COR-L47 (cell line): ENCODE results near the gene TMOD3.
"Not testable (repeated sequence)": the region's sequence is repeated elsewhere in the genome, so short reads cannot be mapped to it uniquely, and the experiment has no call there.

ENCODE experiments used
- DNase-seq: peaks from one replicate; lab custom pipeline; 2025; lab: John Stamatoyannopoulos, UW

Gene TMOD3

GRCh38 chr15:51864408-51865056 lies 35.1 kb downstream of the TMOD3 start:
- DNase-seq: no peak

GRCh38 chr15:51865317-51865716 lies 35.9 kb downstream of the TMOD3 start:
- DNase-seq: no peak

- DNase-seq: no peak
Measured at GRCh38 chr15:51866161-51866560, 36.7 kb downstream of the TMOD3 start.

- DNase-seq: no peak
Measured at GRCh38 chr15:51866751-51867150, 37.3 kb downstream of the TMOD3 start.

- peak; percentile 17 for DNase-seq
Measured at GRCh38 chr15:51869060-51869421, 39.6 kb downstream of the TMOD3 start.

GRCh38 chr15:51870774-51871173 lies 41.3 kb downstream of the TMOD3 start:
- no peak for DNase-seq

- DNase-seq: no peak
Measured at GRCh38 chr15:51874751-51875644, 45.5 kb downstream of the TMOD3 start.

GRCh38 chr15:51876169-51876568 lies 46.7 kb downstream of the TMOD3 start:
- no peak for DNase-seq

- peak; percentile 1 for DNase-seq
Measured at GRCh38 chr15:51878446-51879386, 49.3 kb downstream of the TMOD3 start.

GRCh38 chr15:51879555-51879954 lies 50.1 kb downstream of the TMOD3 start:
- no peak for DNase-seq

GRCh38 chr15:51883271-51883837 lies 53.9 kb downstream of the TMOD3 start:
- DNase-seq: no peak

- no peak for DNase-seq
Measured at GRCh38 chr15:51884041-51884440, 54.6 kb downstream of the TMOD3 start.

GRCh38 chr15:51884517-51885236 lies 55.2 kb downstream of the TMOD3 start:
- no peak for DNase-seq

- not testable (repeated sequence) for DNase-seq
Measured at GRCh38 chr15:51885758-51886157, 56.3 kb downstream of the TMOD3 start.

GRCh38 chr15:51887887-51888592 lies 58.6 kb downstream of the TMOD3 start:
- DNase-seq: no peak

- DNase-seq: peak; percentile 7
Measured at GRCh38 chr15:51888593-51889195, 59.2 kb downstream of the TMOD3 start.

- DNase-seq: no peak
Measured at GRCh38 chr15:51889486-51889885, 60.0 kb downstream of the TMOD3 start.

- DNase-seq: peak; percentile 20
Measured at GRCh38 chr15:51904421-51904820, 75.0 kb downstream of the TMOD3 start.

GRCh38 chr15:51904931-51905330 lies 75.5 kb downstream of the TMOD3 start:
- DNase-seq: no peak
